ENCODE measurements around the gene FBXO11. TPM values are rescaled to one million over a fixed set of nuclear protein-coding genes. Genes with fewer than 3 reads are reported as not detected.
A peak's percentile ranks its signal among the peaks of the same experiment; 100 is the strongest.

FBXO11 gene
- total and polyA plus RNA-seq, 4 donors = 9.2 to 46.8 (median 19.7) TPM

DNA sequence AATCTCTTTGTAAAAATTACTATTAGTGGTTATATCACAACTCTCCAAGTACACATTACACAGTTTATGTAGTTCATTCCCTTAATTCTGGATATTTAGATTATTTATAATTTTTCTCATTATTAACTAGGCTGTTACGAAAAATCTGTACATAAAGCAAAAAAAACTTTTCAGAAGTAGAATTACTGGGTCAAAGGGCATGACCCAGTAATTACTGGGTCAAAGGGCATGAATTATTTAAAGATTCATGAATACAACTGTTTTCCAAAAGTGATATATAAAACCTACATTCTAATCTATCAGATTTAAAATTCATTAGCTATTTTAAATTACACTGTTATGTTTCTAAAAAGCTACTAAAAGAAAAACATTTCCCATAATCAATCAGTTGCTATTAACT is 68.0 kb downstream of the FBXO11 start:
- Histone ChIP-seq H3K27me3 (ENCODE audit: control insufficient read depth in 4 of 4, insufficient read depth in 4 of 4, low read length in 3 of 4) (no peaks in the 10 kb centered on the region), H3K9me3 (ENCODE audit: control insufficient read depth in 4 of 4, low read length in 3 of 4) (no peaks in the 10 kb centered on the region), H3K9ac (ENCODE audit: low read depth in 1 of 2, low read length in 2 of 2) (no peak overlapping the region), H3K36me3 (ENCODE audit: control insufficient read depth in 4 of 4, insufficient read depth in 3 of 4, low read depth in 1 of 4, low read length in 3 of 4) (peaks cover 7 to 28% (median 24%) of the 10 kb centered on the region in 4 donors), H3K4me3 (ENCODE audit: low read depth in 1 of 3, low read length in 3 of 3) (no peak overlapping the region), H3K4me1 (ENCODE audit: control insufficient read depth in 4 of 4, insufficient read depth in 4 of 4, low read length in 3 of 4) (peaks cover 1 to 5% (median 3%) of the 10 kb centered on the region in 4 donors), H3K27ac (ENCODE audit: low read depth in 1 of 2, low read length in 2 of 2) (no peak overlapping the region)
- WGBS = 51% methylated on average over 1 of the region's 1 CpG
- DNase-seq (ENCODE audit: low spot score) = no peak
- no peak for TF ChIP-seq EGR1 (IDR thresholded peaks at IDR 0.05; ENCODE audit: low read depth in 2 of 2)
- TF ChIP-seq SP1 (IDR thresholded peaks at IDR 0.05) = no peak
- TF ChIP-seq, protein P1, sequence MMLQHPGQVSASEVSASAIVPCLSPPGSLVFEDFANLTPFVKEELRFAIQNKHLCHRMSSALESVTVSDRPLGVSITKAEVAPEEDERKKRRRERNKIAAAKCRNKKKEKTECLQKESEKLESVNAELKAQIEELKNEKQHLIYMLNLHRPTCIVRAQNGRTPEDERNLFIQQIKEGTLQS (IDR thresholded peaks at IDR 0.05) = no peak
- TF ChIP-seq RAD21 (IDR thresholded peaks at IDR 0.05) = no peak
- no peak for TF ChIP-seq FOXA2 (IDR thresholded peaks at IDR 0.05)
- TF ChIP-seq TAF1 (conservative IDR thresholded peaks at IDR 0.05) = no peak
- TF ChIP-seq YY1 (IDR thresholded peaks at IDR 0.05) = no peak
- TF ChIP-seq GABPA (IDR thresholded peaks at IDR 0.05 in 1 of 2, conservative IDR thresholded peaks at IDR 0.05 in 1 of 2) = no peak
- no peak for TF ChIP-seq HNF4A (conservative IDR thresholded peaks at IDR 0.05)
- no peak for TF ChIP-seq JUND (IDR thresholded peaks at IDR 0.05)
- TF ChIP-seq, protein P2, sequence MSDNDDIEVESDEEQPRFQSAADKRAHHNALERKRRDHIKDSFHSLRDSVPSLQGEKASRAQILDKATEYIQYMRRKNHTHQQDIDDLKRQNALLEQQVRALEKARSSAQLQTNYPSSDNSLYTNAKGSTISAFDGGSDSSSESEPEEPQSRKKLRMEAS (IDR thresholded peaks at IDR 0.05) = no peak
- TF ChIP-seq HNF4G (IDR thresholded peaks at IDR 0.05) = no peak
- TF ChIP-seq, protein P3, sequence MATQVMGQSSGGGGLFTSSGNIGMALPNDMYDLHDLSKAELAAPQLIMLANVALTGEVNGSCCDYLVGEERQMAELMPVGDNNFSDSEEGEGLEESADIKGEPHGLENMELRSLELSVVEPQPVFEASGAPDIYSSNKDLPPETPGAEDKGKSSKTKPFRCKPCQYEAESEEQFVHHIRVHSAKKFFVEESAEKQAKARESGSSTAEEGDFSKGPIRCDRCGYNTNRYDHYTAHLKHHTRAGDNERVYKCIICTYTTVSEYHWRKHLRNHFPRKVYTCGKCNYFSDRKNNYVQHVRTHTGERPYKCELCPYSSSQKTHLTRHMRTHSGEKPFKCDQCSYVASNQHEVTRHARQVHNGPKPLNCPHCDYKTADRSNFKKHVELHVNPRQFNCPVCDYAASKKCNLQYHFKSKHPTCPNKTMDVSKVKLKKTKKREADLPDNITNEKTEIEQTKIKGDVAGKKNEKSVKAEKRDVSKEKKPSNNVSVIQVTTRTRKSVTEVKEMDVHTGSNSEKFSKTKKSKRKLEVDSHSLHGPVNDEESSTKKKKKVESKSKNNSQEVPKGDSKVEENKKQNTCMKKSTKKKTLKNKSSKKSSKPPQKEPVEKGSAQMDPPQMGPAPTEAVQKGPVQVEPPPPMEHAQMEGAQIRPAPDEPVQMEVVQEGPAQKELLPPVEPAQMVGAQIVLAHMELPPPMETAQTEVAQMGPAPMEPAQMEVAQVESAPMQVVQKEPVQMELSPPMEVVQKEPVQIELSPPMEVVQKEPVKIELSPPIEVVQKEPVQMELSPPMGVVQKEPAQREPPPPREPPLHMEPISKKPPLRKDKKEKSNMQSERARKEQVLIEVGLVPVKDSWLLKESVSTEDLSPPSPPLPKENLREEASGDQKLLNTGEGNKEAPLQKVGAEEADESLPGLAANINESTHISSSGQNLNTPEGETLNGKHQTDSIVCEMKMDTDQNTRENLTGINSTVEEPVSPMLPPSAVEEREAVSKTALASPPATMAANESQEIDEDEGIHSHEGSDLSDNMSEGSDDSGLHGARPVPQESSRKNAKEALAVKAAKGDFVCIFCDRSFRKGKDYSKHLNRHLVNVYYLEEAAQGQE (IDR thresholded peaks at IDR 0.05) = no peak
- TF ChIP-seq NR2F2 (IDR thresholded peaks at IDR 0.05) = peak; percentile 68
- TF ChIP-seq RXRA (IDR thresholded peaks at IDR 0.05) = peak; percentile 34 to 46
- TF ChIP-seq, protein P4, sequence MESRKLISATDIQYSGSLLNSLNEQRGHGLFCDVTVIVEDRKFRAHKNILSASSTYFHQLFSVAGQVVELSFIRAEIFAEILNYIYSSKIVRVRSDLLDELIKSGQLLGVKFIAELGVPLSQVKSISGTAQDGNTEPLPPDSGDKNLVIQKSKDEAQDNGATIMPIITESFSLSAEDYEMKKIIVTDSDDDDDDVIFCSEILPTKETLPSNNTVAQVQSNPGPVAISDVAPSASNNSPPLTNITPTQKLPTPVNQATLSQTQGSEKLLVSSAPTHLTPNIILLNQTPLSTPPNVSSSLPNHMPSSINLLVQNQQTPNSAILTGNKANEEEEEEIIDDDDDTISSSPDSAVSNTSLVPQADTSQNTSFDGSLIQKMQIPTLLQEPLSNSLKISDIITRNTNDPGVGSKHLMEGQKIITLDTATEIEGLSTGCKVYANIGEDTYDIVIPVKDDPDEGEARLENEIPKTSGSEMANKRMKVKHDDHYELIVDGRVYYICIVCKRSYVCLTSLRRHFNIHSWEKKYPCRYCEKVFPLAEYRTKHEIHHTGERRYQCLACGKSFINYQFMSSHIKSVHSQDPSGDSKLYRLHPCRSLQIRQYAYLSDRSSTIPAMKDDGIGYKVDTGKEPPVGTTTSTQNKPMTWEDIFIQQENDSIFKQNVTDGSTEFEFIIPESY (IDR thresholded peaks at IDR 0.05) = no peak

DNA sequence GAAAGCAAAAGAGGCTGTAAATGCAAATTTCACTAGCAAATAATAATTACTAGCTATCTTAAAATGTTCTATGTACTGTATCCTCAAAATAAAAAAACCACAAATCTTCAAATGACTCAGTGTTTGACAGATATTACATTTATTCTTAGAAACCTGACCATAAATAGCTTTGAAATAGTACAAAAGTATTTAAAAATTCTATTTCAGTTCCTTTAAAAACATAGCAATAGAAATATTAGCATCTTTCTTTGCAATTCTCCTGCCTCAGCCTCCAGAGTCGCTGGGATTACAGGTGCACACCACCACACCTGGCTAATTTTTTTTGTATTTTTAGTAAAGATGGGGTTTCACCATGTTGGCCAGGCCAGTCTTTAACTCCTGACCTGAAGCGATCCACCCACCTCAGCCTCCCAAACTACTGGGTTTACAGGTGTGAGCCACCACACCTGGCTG is 72.8 kb downstream of the FBXO11 start:
- no peaks in the 10 kb centered on the region for H3K9me3 ChIP-seq (ENCODE audit: control insufficient read depth in 4 of 4, low read length in 3 of 4)
- DNase-seq (ENCODE audit: low spot score) = no peak
- peaks cover 15 to 52% (median 44%) of the 10 kb centered on the region in 4 donors for H3K36me3 ChIP-seq (ENCODE audit: control insufficient read depth in 4 of 4, insufficient read depth in 3 of 4, low read depth in 1 of 4, low read length in 3 of 4)
- H3K27me3 ChIP-seq (ENCODE audit: control insufficient read depth in 4 of 4, insufficient read depth in 4 of 4, low read length in 3 of 4) = no peaks in the 10 kb centered on the region
- no peak for TF ChIP-seq TAF1 (conservative IDR thresholded peaks at IDR 0.05)
- TF ChIP-seq HNF4A (conservative IDR thresholded peaks at IDR 0.05) = no peak
- TF ChIP-seq EGR1 (IDR thresholded peaks at IDR 0.05; ENCODE audit: low read depth in 2 of 2) = no peak
- TF ChIP-seq, protein P1 (IDR thresholded peaks at IDR 0.05) = no peak
- TF ChIP-seq NR2F2 (IDR thresholded peaks at IDR 0.05) = no peak
- TF ChIP-seq FOXA2 (IDR thresholded peaks at IDR 0.05) = no peak
- TF ChIP-seq, protein P4 (IDR thresholded peaks at IDR 0.05) = no peak
- TF ChIP-seq HNF4G (IDR thresholded peaks at IDR 0.05) = no peak
- TF ChIP-seq, protein P5, sequence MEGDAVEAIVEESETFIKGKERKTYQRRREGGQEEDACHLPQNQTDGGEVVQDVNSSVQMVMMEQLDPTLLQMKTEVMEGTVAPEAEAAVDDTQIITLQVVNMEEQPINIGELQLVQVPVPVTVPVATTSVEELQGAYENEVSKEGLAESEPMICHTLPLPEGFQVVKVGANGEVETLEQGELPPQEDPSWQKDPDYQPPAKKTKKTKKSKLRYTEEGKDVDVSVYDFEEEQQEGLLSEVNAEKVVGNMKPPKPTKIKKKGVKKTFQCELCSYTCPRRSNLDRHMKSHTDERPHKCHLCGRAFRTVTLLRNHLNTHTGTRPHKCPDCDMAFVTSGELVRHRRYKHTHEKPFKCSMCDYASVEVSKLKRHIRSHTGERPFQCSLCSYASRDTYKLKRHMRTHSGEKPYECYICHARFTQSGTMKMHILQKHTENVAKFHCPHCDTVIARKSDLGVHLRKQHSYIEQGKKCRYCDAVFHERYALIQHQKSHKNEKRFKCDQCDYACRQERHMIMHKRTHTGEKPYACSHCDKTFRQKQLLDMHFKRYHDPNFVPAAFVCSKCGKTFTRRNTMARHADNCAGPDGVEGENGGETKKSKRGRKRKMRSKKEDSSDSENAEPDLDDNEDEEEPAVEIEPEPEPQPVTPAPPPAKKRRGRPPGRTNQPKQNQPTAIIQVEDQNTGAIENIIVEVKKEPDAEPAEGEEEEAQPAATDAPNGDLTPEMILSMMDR (IDR thresholded peaks at IDR 0.05; ENCODE audit: low read depth, low read length, missing input control) = no peak
- H3K27ac ChIP-seq (ENCODE audit: low read depth in 1 of 2, low read length in 2 of 2) = no peak overlapping the region
- WGBS = 92% methylated on average over 2 of the region's 2 CpGs
- H3K4me1 ChIP-seq (ENCODE audit: control insufficient read depth in 4 of 4, insufficient read depth in 4 of 4, low read length in 3 of 4) = peaks cover 0 to 4% (median 1%) of the 10 kb centered on the region in 4 donors
- H3K4me3 ChIP-seq (ENCODE audit: low read depth in 1 of 3, low read length in 3 of 3) = no peak overlapping the region
- no peak overlapping the region for H3K9ac ChIP-seq (ENCODE audit: low read depth in 1 of 2, low read length in 2 of 2)

Data from liver (tissue), 9 donors.